Lung (tissue), 12 donors: ENCODE data around the gene SERPINB11. TPM values are rescaled to one million over a fixed set of nuclear protein-coding genes. Genes with fewer than 3 reads are reported as not detected.

ENCODE experiments used
- ATAC-seq: fragments of 200-7000 bp; cut with Tn5 transposase; one replicate; pipeline ENCODE4 v1.9.1; 2020; ENCODE audit warnings: moderate number of reproducible peaks; ENCODE audit not compliant: insufficient read depth, low FRiP score
- DNase-seq, 3 donors: peaks; one replicate each; pipeline ENCODE4 v3.0.0-alpha.2; 2013 to 2017
- H3K27ac ChIP-seq, 2 donors: one replicate each; pipeline ENCODE4 v1.5.1; 2013; ENCODE audit warnings: mild to moderate bottlenecking in 2 of 2, moderate library complexity in 2 of 2, control low read depth in 1 of 2, inconsistent platforms in 1 of 2, low read depth in 1 of 2, low read length in 1 of 2
- H3K27me3 ChIP-seq, 3 donors: one replicate each; pipeline ENCODE4 v1.5.1; 2013; ENCODE audit warnings: low read length in 2 of 3; ENCODE audit not compliant: control insufficient read depth in 3 of 3, insufficient read depth in 3 of 3
- H3K36me3 ChIP-seq, 4 donors: one replicate each; pipeline ENCODE4 v1.5.1; 2013; ENCODE audit warnings: low read length in 4 of 4, mild to moderate bottlenecking in 1 of 4, moderate library complexity in 1 of 4; ENCODE audit not compliant: control insufficient read depth in 4 of 4, insufficient read depth in 4 of 4
- H3K4me1 ChIP-seq, 5 donors: one replicate each; pipeline ENCODE4 v1.5.1; 2013; ENCODE audit warnings: low read length in 5 of 5, mild to moderate bottlenecking in 2 of 5, moderate library complexity in 1 of 5; ENCODE audit not compliant: control insufficient read depth in 5 of 5, insufficient read depth in 5 of 5
- H3K4me3 ChIP-seq: one replicate; pipeline ENCODE4 v1.5.1; 2013; ENCODE audit warnings: mild to moderate bottlenecking, control low read depth, moderate library complexity
- H3K9ac ChIP-seq, 2 donors: one replicate each; pipeline ENCODE4 v1.5.1; 2013; ENCODE audit warnings: low read length in 2 of 2, control low read depth in 1 of 2; ENCODE audit not compliant: insufficient read depth in 1 of 2
- H3K9me3 ChIP-seq, 4 donors: one replicate each; pipeline ENCODE4 v1.5.1; 2013; ENCODE audit warnings: low read length in 3 of 4, mild to moderate bottlenecking in 1 of 4, moderate library complexity in 1 of 4; ENCODE audit not compliant: control insufficient read depth in 4 of 4, insufficient read depth in 3 of 4
- CTCF ChIP-seq: IDR thresholded peaks from 2 replicates; pipeline ENCODE4 v1.5.1; 2012; ENCODE audit warnings: mild to moderate bottlenecking; ENCODE audit errors: control extremely low read depth, extremely low read depth
- WGBS, 2 donors: extraction: QIAGEN DNeasy Blood & Tissue Kit; methylation state at CpG; one replicate each; pipeline ENCODE4 v1.1.7; 2013; 5-methylcytosine and 5-hydroxymethylcytosine counted together
- polyA plus RNA-seq, 2 donors: library from polyadenylated mRNA; stranded (reverse); fragments of 200-250 nt; gene quantifications; one replicate each; pipeline ENCODE4 v1.2.1, GENCODE V29; 2013
- total RNA-seq, 2 donors: library from RNA; depleted of rRNA in 1 of 2; stranded (reverse); fragments of >200 nt in 1 of 2; gene quantifications; one replicate each; pipeline ENCODE4 v1.2.1, GENCODE V29; 2014 to 2021
- donor health status: control.
- donor health status: control.
- donor health status: Bipolar disorder and iron deficiency.
- donor health status: healthy.
- donor health status: DM: yes; HTN: yes; CAD: no.

SERPINB11 gene
- total and polyA plus RNA-seq, 4 donors = 0.45 to 0.52 TPM; not detected in 2

GRCh38 chr18:63731215-63731614 lies 28.5 kb downstream of the SERPINB11 start:
- no peak for TF ChIP-seq CTCF
- Histone ChIP-seq H3K4me1 (no peaks in the 10 kb centered on the region), H3K27me3 (no peaks in the 10 kb centered on the region), H3K9ac (no peak overlapping the region), H3K4me3 (no peak overlapping the region), H3K27ac (no peak overlapping the region), H3K9me3 (peaks cover 0 to 3% (median 0%) of the 10 kb centered on the region in 4 donors), H3K36me3 (no peaks in the 10 kb centered on the region)
- 85 to 90% methylated on average over 3 of the region's 3 CpGs for WGBS, 2 donors
- DNase-seq = no peak
- ATAC-seq = no peak

GRCh38 chr18:63736876-63737275 lies 34.1 kb downstream of the SERPINB11 start:
- H3K4me1 ChIP-seq = no peaks in the 10 kb centered on the region
- H3K4me3 ChIP-seq = no peak overlapping the region
- H3K27me3 ChIP-seq = no peaks in the 10 kb centered on the region
- DNase-seq (no peak), ATAC-seq (no peak)
- no peak for TF ChIP-seq CTCF
- no peaks in the 10 kb centered on the region for H3K36me3 ChIP-seq
- H3K27ac ChIP-seq = no peak overlapping the region
- H3K9me3 ChIP-seq = peaks cover 0 to 3% (median 0%) of the 10 kb centered on the region in 4 donors
- no peak overlapping the region for H3K9ac ChIP-seq

- H3K4me1 ChIP-seq = no peaks in the 10 kb centered on the region
- H3K36me3 ChIP-seq = no peaks in the 10 kb centered on the region
- no peak for TF ChIP-seq CTCF
- no peak overlapping the region for H3K9ac ChIP-seq
- H3K27me3 ChIP-seq = no peaks in the 10 kb centered on the region
- ATAC-seq = no peak
- no peak overlapping the region for H3K27ac ChIP-seq
- peaks cover 0 to 3% (median 0%) of the 10 kb centered on the region in 4 donors for H3K9me3 ChIP-seq
- no peak for DNase-seq
- H3K4me3 ChIP-seq = no peak overlapping the region
- WGBS, 2 donors = 70% methylated on average over 4 of the region's 4 CpGs
Observed at GRCh38 chr18:63741769-63742168, 39.0 kb downstream of the SERPINB11 start.

- H3K36me3 ChIP-seq = no peaks in the 10 kb centered on the region
Observed at GRCh38 chr18:63747006-63747405, 44.2 kb downstream of the SERPINB11 start.

More at GRCh38 chr18:63747006-63747405, 44.2 kb downstream of the SERPINB11 start:
- no peak for ATAC-seq
- Histone ChIP-seq H3K27me3 (no peaks in the 10 kb centered on the region), H3K4me1 (no peaks in the 10 kb centered on the region), H3K9ac (no peak overlapping the region), H3K4me3 (no peak overlapping the region), H3K9me3 (no peaks in the 10 kb centered on the region), H3K27ac (no peak overlapping the region)
- no peak for DNase-seq
- no peak for TF ChIP-seq CTCF
- 82 to 89% methylated on average over 2 of the region's 2 CpGs for WGBS, 2 donors
